ENCODE measurements around the gene TEN1.

- TF ChIP-seq CTCF (IDR thresholded peaks at IDR 0.05) (no peak), POLR2A (IDR thresholded peaks at IDR 0.05) (no peak)
These were observed 21.9 kb downstream of the TEN1 start, which contains the start of gene CDK3 for GRCh38 chr17:76000755-76001521.
